ENCODE data around the gene SPTLC3. TPM values are rescaled to one million over a fixed set of nuclear protein-coding genes. Genes with fewer than 3 reads are reported as not detected.

SPTLC3 gene
- total RNA-seq, 1 experiment from 2014 or later = 0.03 TPM

DNA sequence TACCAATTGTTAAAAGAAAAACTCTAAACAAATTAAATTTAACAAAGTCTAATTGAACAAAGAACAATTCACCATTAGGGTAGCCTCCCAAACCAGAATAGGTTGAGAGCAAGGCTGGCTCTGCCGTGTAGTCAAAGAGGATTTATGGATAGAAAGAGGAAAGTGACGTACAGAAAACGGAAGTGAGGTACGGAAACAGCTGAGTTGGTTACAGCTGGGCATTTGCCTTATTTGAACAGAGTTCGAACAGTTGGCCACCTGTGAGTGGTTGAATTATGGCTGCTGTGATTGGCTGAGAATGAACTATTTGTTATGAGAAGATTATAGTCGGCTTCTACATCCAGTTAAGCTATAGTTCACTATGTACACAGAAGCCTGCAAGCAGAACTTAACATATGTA, 193.8 kb downstream of the SPTLC3 start:
- POLR2A ChIA-PET = no interaction called here
- Histone ChIP-seq H3K4me3 (ENCODE audit: low read depth in 2 of 2, low read length in 2 of 2) (no peak overlapping the region), H3K36me3 (ENCODE audit: control insufficient read depth, insufficient read depth, low read length) (no peaks in the 10 kb centered on the region), H3K4me1 (ENCODE audit: control insufficient read depth, insufficient read depth, low read length) (no peaks in the 10 kb centered on the region), H3K9me3 (ENCODE audit: control insufficient read depth, insufficient read depth, low read depth, low read length) (no peaks in the 10 kb centered on the region), H3K27ac (ENCODE audit: low read length) (no peak overlapping the region), H3K27me3 (ENCODE audit: control insufficient read depth, insufficient read depth, low read length) (no peaks in the 10 kb centered on the region; the same call in 1 of the 2 replicates)
- intact Hi-C loops (cut with micrococcal nuclease; ENCODE audit: unreplicated experiment) = no loop called here
- CTCF ChIA-PET = no interaction called here
- no peak for ATAC-seq
- in situ Hi-C loops (cut with HindIII; ENCODE audit: low pct_unique_long_range_greater_than_20kb, low sequenced_read_pairs) = no loop called here
- BruUV-seq (replicated peaks) = no TSS peak
- TF ChIP-seq, protein P1, sequence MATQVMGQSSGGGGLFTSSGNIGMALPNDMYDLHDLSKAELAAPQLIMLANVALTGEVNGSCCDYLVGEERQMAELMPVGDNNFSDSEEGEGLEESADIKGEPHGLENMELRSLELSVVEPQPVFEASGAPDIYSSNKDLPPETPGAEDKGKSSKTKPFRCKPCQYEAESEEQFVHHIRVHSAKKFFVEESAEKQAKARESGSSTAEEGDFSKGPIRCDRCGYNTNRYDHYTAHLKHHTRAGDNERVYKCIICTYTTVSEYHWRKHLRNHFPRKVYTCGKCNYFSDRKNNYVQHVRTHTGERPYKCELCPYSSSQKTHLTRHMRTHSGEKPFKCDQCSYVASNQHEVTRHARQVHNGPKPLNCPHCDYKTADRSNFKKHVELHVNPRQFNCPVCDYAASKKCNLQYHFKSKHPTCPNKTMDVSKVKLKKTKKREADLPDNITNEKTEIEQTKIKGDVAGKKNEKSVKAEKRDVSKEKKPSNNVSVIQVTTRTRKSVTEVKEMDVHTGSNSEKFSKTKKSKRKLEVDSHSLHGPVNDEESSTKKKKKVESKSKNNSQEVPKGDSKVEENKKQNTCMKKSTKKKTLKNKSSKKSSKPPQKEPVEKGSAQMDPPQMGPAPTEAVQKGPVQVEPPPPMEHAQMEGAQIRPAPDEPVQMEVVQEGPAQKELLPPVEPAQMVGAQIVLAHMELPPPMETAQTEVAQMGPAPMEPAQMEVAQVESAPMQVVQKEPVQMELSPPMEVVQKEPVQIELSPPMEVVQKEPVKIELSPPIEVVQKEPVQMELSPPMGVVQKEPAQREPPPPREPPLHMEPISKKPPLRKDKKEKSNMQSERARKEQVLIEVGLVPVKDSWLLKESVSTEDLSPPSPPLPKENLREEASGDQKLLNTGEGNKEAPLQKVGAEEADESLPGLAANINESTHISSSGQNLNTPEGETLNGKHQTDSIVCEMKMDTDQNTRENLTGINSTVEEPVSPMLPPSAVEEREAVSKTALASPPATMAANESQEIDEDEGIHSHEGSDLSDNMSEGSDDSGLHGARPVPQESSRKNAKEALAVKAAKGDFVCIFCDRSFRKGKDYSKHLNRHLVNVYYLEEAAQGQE (IDR thresholded peaks at IDR 0.05; ENCODE audit: insufficient read depth in 1 of 2, low read depth in 2 of 2, low read length in 1 of 2) = no peak
- TF ChIP-seq TCF7L2 (IDR thresholded peaks at IDR 0.05; ENCODE audit: low read depth, low read length) (no peak), POLR2AphosphoS5 (IDR thresholded peaks at IDR 0.05; ENCODE audit: low read depth, low read length) (no peak), SIN3A (IDR thresholded peaks at IDR 0.05; ENCODE audit: borderline replicate concordance, insufficient read depth, low read depth, low read length) (no peak)
- TF ChIP-seq, protein P2, sequence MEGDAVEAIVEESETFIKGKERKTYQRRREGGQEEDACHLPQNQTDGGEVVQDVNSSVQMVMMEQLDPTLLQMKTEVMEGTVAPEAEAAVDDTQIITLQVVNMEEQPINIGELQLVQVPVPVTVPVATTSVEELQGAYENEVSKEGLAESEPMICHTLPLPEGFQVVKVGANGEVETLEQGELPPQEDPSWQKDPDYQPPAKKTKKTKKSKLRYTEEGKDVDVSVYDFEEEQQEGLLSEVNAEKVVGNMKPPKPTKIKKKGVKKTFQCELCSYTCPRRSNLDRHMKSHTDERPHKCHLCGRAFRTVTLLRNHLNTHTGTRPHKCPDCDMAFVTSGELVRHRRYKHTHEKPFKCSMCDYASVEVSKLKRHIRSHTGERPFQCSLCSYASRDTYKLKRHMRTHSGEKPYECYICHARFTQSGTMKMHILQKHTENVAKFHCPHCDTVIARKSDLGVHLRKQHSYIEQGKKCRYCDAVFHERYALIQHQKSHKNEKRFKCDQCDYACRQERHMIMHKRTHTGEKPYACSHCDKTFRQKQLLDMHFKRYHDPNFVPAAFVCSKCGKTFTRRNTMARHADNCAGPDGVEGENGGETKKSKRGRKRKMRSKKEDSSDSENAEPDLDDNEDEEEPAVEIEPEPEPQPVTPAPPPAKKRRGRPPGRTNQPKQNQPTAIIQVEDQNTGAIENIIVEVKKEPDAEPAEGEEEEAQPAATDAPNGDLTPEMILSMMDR (IDR thresholded peaks at IDR 0.05) = no peak
- DNase-seq (ENCODE audit: low read depth, low spot score) = no peak

DNA sequence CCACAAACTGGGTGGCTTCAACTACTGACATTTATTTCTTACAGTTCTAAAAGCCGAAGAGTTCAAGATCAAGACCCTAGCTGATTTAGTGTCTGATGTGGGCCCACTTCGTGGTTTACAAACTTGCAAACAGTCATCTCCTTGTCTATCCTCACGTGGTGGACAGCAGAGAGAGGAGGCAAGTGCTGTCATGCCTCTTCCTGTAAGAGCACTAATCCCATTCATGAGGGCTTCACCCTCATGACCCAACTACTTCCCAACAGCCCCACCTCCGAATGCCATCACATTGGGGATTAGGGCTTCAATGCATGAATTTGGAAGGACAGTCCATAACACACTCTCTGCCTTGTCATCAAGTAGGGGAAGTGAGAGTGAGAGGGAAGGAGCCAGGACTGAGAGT, 196.7 kb downstream of the SPTLC3 start:
- Histone ChIP-seq H3K4me3 (ENCODE audit: low read depth in 2 of 2, low read length in 2 of 2) (no peak overlapping the region), H3K27ac (ENCODE audit: low read length) (no peak overlapping the region), H3K27me3 (ENCODE audit: control insufficient read depth, insufficient read depth, low read length) (no peaks in the 10 kb centered on the region; the same call in 1 of the 2 replicates), H3K9me3 (ENCODE audit: control insufficient read depth, insufficient read depth, low read depth, low read length) (no peaks in the 10 kb centered on the region), H3K4me1 (ENCODE audit: control insufficient read depth, insufficient read depth, low read length) (no peaks in the 10 kb centered on the region), H3K36me3 (ENCODE audit: control insufficient read depth, insufficient read depth, low read length) (no peaks in the 10 kb centered on the region)
- TF ChIP-seq POLR2AphosphoS5 (IDR thresholded peaks at IDR 0.05; ENCODE audit: low read depth, low read length) (no peak), SIN3A (IDR thresholded peaks at IDR 0.05; ENCODE audit: borderline replicate concordance, insufficient read depth, low read depth, low read length) (no peak), TCF7L2 (IDR thresholded peaks at IDR 0.05; ENCODE audit: low read depth, low read length) (no peak)
- TF ChIP-seq, protein P2 (IDR thresholded peaks at IDR 0.05) = no peak
- TF ChIP-seq, protein P1 (IDR thresholded peaks at IDR 0.05; ENCODE audit: insufficient read depth in 1 of 2, low read depth in 2 of 2, low read length in 1 of 2) = no peak
- CTCF ChIA-PET = no interaction called here
- DNase-seq (ENCODE audit: low read depth, low spot score) (no peak), ATAC-seq (no peak)
- BruUV-seq (replicated peaks) = no TSS peak
- intact Hi-C loops (cut with micrococcal nuclease; ENCODE audit: unreplicated experiment) (no loop called here), in situ Hi-C loops (cut with HindIII; ENCODE audit: low pct_unique_long_range_greater_than_20kb, low sequenced_read_pairs) (no loop called here)
- POLR2A ChIA-PET = no interaction called here
